SK-N-SH treated with all-trans-retinoic acid at 6 μM for 48 hours (cell line): ENCODE measurements around the gene CYTL1.

ENCODE experiments used
- OSR1 ChIP-seq: fragments of 250-450 bp; sonication (Bioruptor Pico); IDR thresholded peaks from 2 replicates; pipeline ENCODE4 v1.8.0; 2022; ENCODE audit warnings: moderate library complexity, mild to moderate bottlenecking, inconsistent platforms
- PATZ1 ChIP-seq: fragments of 250-450 bp; sonication (Bioruptor Pico); IDR thresholded peaks from 2 replicates; pipeline ENCODE4 v1.8.0; 2020; ENCODE audit warnings: mild to moderate bottlenecking, moderate library complexity, borderline replicate concordance
- RARB ChIP-seq: fragments of 250-450 bp; sonication (Bioruptor Pico); IDR thresholded peaks from 2 replicates; pipeline ENCODE4 v1.8.0; 2021; ENCODE audit warnings: mild to moderate bottlenecking, moderate library complexity
- ZC3H10 ChIP-seq: fragments of 250-450 bp; sonication (Bioruptor Pico); IDR thresholded peaks from 2 replicates; pipeline ENCODE4 v1.5.1; 2021; ENCODE audit warnings: mild to moderate bottlenecking, moderate library complexity
- ZFP30 ChIP-seq: fragments of 450-650 bp; formaldehyde crosslinking; IDR thresholded peaks from 2 replicates; pipeline ENCODE4 v1.5.0; 2022; ENCODE audit warnings: mild to moderate bottlenecking, moderate library complexity

GRCh38 chr4:5050520-5051277 lies 31.4 kb upstream of the CYTL1 start:
- TF ChIP-seq PATZ1 (no peak), ZC3H10 (no peak), OSR1 (CRISPR knock-in tag) (no peak), ZFP30 (CRISPR knock-in tag) (no peak), RARB (CRISPR knock-in tag) (no peak)
